ENCODE results near the gene NR1I2.

DNA sequence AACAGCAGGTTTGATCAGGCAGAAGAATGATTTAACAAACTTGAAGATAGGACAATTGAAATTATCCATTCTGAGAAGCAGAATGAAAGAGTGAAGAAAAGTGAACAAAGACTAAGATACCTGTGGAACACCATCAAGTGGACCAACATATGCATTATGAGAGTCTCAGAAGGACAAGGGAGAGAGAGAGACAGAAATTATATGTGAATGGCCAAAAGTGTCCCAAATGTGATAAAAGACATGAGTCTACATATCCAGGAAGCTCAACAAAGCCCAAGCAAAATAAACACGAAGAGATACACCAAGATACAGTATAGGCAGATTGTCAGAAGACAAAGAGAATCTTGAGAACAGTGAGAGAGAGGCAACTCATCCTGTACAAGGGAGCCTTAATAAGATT is 5.6 kb upstream of the NR1I2 start:
- TF ChIP-seq, protein P1, sequence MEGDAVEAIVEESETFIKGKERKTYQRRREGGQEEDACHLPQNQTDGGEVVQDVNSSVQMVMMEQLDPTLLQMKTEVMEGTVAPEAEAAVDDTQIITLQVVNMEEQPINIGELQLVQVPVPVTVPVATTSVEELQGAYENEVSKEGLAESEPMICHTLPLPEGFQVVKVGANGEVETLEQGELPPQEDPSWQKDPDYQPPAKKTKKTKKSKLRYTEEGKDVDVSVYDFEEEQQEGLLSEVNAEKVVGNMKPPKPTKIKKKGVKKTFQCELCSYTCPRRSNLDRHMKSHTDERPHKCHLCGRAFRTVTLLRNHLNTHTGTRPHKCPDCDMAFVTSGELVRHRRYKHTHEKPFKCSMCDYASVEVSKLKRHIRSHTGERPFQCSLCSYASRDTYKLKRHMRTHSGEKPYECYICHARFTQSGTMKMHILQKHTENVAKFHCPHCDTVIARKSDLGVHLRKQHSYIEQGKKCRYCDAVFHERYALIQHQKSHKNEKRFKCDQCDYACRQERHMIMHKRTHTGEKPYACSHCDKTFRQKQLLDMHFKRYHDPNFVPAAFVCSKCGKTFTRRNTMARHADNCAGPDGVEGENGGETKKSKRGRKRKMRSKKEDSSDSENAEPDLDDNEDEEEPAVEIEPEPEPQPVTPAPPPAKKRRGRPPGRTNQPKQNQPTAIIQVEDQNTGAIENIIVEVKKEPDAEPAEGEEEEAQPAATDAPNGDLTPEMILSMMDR (IDR thresholded peaks at IDR 0.05; ENCODE audit: insufficient read depth, low read length), result no peak
- TF ChIP-seq SPI1 (IDR thresholded peaks at IDR 0.05; ENCODE audit: borderline replicate concordance, low read depth), result no peak
